Kidney (tissue), 14 donors: Measurements from ENCODE around the gene COA5. TPM values are rescaled to one million over a fixed set of nuclear protein-coding genes. Genes with fewer than 3 reads are reported as not detected.
A peak's percentile ranks its signal among the peaks of the same experiment; 100 is the strongest.

Experiments
- DNase-seq, 5 donors: peaks; one replicate each; pipeline ENCODE4 v3.0.0-alpha.2; 2013 to 2020
- FAIRE-seq: peaks from 2 replicates; lab custom pipeline; 2012; peaks lifted over from hg19 to GRCh38; lab: Jason Lieb, UNC
- H3K27ac ChIP-seq, 2 donors: one replicate each; pipeline ENCODE4 v1.7.0; 2013; ENCODE audit warnings: low read depth in 2 of 2, low read length in 2 of 2, inconsistent platforms in 1 of 2
- H3K27me3 ChIP-seq: one replicate; pipeline ENCODE4 v1.7.1; 2013; ENCODE audit warnings: low read length, inconsistent platforms; ENCODE audit not compliant: control insufficient read depth, insufficient read depth
- H3K36me3 ChIP-seq, 3 donors: one replicate each; pipeline versions ENCODE4 v1.7.0 to v1.7.1; 2013; ENCODE audit warnings: low read length in 3 of 3, control low read depth in 1 of 3, inconsistent platforms in 1 of 3; ENCODE audit not compliant: insufficient read depth in 3 of 3, control insufficient read depth in 2 of 3
- H3K4me1 ChIP-seq, 3 donors: one replicate each; pipeline versions ENCODE4 v1.7.0 to v1.7.1; 2013; ENCODE audit warnings: low read length in 3 of 3, inconsistent platforms in 1 of 3, low read depth in 1 of 3; ENCODE audit not compliant: control insufficient read depth in 2 of 3, insufficient read depth in 2 of 3
- H3K4me3 ChIP-seq, 3 donors: one replicate each; pipeline versions ENCODE4 v1.7.0 to v1.8.1; 2013; ENCODE audit warnings: low read length in 3 of 3, control low read depth in 1 of 3, inconsistent platforms in 1 of 3
- H3K9ac ChIP-seq, 3 donors: one replicate each; pipeline versions ENCODE4 v1.7.0 to v1.7.1; 2013; ENCODE audit warnings: low read length in 3 of 3, control low read depth in 1 of 3, inconsistent platforms in 1 of 3
- H3K9me3 ChIP-seq, 3 donors: one replicate each; pipeline versions ENCODE4 v1.7.0 to v1.7.1; 2013; ENCODE audit warnings: low read length in 3 of 3, control low read depth in 1 of 3, inconsistent platforms in 1 of 3; ENCODE audit not compliant: control insufficient read depth in 2 of 3, insufficient read depth in 1 of 3
- CTCF ChIP-seq: IDR thresholded peaks from 3 replicates; pipeline ENCODE4 v1.5.1; 2012; ENCODE audit warnings: mild to moderate bottlenecking, moderate library complexity, borderline replicate concordance; ENCODE audit not compliant: insufficient read depth; ENCODE audit errors: extremely low read depth
- intact Hi-C: fragments of 100-400 bp; cut with DNase I; formaldehyde crosslinking; loops from one replicate; pipeline ENCODE4 v1.11.1; 2022
- polyA plus RNA-seq: library from polyadenylated mRNA; stranded (reverse); fragments of 350-450 nt; fragmentation: Illumina TruSeq; extraction: RNeasy Lipid Tissue Mini Kit (QIAGEN cat#74804); gene quantifications from one replicate; pipeline ENCODE4 v1.2.3, GENCODE V29; 2014; ENCODE audit warnings: low read depth, low replicate concordance; ENCODE audit not compliant: insufficient read depth
- total RNA-seq: library from RNA; stranded (reverse); fragmentation: NEBNext Ultra II Directional; extraction: Animal tissue kit (Norgen Biotek cat#: 25700); gene quantifications from one replicate; pipeline ENCODE4 v1.2.1, GENCODE V29; 2021
- donor health status: control.
- donor health status: control.
- donor health status: control.
- donor health status: control.
- donor health status: control.
- donor health status: DM: yes; HTN: yes; CAD: no.
- donor health status: Normal renal cell carcinoma (clear cell type).

COA5 gene
- total and polyA plus RNA-seq, 2 donors from 2014 or later = 38.0 to 85.8 TPM

GRCh38 chr2:98564541-98565132 lies 43.7 kb downstream of the COA5 start:
- peaks cover 0 to 15% (median 10%) of the 10 kb centered on the region in 3 donors for H3K36me3 ChIP-seq
- DNase-seq = no peak
- intact Hi-C loops = no loop called here

GRCh38 chr2:98563394-98563793 lies 44.9 kb downstream of the COA5 start:
- Histone ChIP-seq H3K4me3 (no peak overlapping the region), H3K36me3 (peaks cover 0 to 7% (median 6%) of the 10 kb centered on the region in 3 donors), H3K4me1 (peaks cover 0 to 2% (median 0%) of the 10 kb centered on the region in 3 donors), H3K27me3 (no peaks in the 10 kb centered on the region), H3K9me3 (no peaks in the 10 kb centered on the region), H3K9ac (no peak overlapping the region), H3K27ac (no peak overlapping the region)
- intact Hi-C loops = no loop called here
- no peak for FAIRE-seq
- no peak for TF ChIP-seq CTCF
- DNase-seq = no peak

More at GRCh38 chr2:98564541-98565132, 43.7 kb downstream of the COA5 start:
- TF ChIP-seq CTCF = no peak
- FAIRE-seq = no peak
- Histone ChIP-seq H3K9ac (no peak overlapping the region), H3K27ac (no peak overlapping the region), H3K4me1 (peaks cover 0 to 2% (median 0%) of the 10 kb centered on the region in 3 donors), H3K9me3 (no peaks in the 10 kb centered on the region), H3K4me3 (no peak overlapping the region), H3K27me3 (no peaks in the 10 kb centered on the region)

GRCh38 chr2:98561902-98562695 lies 46.2 kb downstream of the COA5 start:
- no peaks in the 10 kb centered on the region for H3K9me3 ChIP-seq
- no peak for FAIRE-seq
- no peak for TF ChIP-seq CTCF
- no peak overlapping the region for H3K9ac ChIP-seq
- peak overlapping the region in 1 of 2 donors; percentile 41 for H3K27ac ChIP-seq
- intact Hi-C loops = no loop called here
- no peaks in the 10 kb centered on the region for H3K27me3 ChIP-seq
- H3K4me1 ChIP-seq = peaks cover 0 to 2% (median 0%) of the 10 kb centered on the region in 3 donors
- no peak overlapping the region for H3K4me3 ChIP-seq
- peaks cover 0 to 3% (median 0%) of the 10 kb centered on the region in 3 donors for H3K36me3 ChIP-seq
- DNase-seq = no peak
